ENCODE data around the gene ABCA2.

DNA sequence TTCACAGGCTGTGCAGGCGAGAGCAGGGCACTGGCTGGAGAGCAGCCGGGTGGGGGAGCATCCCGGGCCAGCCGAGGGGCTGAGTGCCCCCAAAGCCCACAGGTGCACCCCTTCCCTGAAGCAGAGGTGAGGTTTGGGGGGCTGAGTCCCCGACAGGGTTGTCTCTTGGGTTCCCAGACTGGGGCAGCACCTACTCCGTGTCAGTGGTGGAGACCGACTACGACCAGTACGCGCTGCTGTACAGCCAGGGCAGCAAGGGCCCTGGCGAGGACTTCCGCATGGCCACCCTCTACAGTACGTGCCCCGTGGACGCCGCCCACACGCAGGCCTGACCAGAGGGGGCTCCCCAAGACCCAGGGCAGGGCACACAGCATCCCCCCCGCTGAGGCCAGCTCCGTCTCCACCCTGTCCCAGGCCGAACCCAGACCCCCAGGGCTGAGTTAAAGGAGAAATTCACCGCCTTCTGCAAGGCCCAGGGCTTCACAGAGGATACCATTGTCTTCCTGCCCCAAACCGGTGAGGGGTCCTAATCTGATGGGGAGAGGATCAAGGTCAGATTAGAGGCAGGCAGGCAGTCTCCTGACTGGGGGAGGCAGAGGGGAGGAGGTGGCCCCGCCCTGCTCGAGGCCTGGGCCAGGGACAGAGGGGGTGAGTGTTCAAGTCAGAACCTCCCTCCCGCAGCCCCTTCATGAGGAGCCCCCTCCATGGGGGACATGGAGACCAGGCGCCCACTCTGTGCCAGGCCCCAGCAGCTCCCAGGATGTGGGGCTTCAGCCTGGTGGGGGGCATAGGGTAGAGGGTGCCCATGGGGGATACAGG is 48.1 kb downstream of the ABCA2 start:
- TF ChIP-seq, protein P1, sequence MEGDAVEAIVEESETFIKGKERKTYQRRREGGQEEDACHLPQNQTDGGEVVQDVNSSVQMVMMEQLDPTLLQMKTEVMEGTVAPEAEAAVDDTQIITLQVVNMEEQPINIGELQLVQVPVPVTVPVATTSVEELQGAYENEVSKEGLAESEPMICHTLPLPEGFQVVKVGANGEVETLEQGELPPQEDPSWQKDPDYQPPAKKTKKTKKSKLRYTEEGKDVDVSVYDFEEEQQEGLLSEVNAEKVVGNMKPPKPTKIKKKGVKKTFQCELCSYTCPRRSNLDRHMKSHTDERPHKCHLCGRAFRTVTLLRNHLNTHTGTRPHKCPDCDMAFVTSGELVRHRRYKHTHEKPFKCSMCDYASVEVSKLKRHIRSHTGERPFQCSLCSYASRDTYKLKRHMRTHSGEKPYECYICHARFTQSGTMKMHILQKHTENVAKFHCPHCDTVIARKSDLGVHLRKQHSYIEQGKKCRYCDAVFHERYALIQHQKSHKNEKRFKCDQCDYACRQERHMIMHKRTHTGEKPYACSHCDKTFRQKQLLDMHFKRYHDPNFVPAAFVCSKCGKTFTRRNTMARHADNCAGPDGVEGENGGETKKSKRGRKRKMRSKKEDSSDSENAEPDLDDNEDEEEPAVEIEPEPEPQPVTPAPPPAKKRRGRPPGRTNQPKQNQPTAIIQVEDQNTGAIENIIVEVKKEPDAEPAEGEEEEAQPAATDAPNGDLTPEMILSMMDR (IDR thresholded peaks at IDR 0.05), result no peak
- no peak for TF ChIP-seq POLR2A (IDR thresholded peaks at IDR 0.05)
